Measurements from ENCODE around the gene SSUH2.

The SSUH2 gene

DNA sequence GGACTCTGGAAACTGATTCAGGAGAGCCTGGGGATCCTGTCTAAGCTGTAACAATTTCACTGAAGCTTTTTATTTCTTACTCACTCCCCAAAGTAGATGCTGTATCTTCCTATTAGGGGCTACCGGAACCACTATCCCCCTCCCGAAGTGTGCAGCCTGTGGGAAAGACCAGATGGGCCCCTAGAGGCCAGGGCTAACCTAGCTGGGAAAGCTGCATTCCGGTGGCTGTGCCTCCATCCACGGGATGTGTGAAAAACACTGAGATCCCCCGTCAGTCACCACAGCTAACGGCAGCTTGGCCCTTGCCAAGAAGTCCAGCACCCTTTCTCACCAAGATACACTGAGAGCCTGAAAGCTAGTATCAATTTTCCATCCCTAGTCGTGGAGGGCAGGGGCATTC, 3.1 kb downstream of the SSUH2 start:
- Histone ChIP-seq H3K36me3 (no peaks in the 10 kb centered on the region), H3K27me3 (ENCODE audit: insufficient read depth, low read depth, severe bottlenecking) (no peaks in the 10 kb centered on the region), H3K9me3 (ENCODE audit: severe bottlenecking) (no peaks in the 10 kb centered on the region), H3K4me3 (ENCODE audit: low read depth, low read length) (no peak overlapping the region), H3K27ac (no peak overlapping the region)
- DNase-seq: no peak
- TF ChIP-seq, protein P1, sequence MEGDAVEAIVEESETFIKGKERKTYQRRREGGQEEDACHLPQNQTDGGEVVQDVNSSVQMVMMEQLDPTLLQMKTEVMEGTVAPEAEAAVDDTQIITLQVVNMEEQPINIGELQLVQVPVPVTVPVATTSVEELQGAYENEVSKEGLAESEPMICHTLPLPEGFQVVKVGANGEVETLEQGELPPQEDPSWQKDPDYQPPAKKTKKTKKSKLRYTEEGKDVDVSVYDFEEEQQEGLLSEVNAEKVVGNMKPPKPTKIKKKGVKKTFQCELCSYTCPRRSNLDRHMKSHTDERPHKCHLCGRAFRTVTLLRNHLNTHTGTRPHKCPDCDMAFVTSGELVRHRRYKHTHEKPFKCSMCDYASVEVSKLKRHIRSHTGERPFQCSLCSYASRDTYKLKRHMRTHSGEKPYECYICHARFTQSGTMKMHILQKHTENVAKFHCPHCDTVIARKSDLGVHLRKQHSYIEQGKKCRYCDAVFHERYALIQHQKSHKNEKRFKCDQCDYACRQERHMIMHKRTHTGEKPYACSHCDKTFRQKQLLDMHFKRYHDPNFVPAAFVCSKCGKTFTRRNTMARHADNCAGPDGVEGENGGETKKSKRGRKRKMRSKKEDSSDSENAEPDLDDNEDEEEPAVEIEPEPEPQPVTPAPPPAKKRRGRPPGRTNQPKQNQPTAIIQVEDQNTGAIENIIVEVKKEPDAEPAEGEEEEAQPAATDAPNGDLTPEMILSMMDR (IDR thresholded peaks at IDR 0.05; ENCODE audit: low read depth, low read length): no peak

DNA sequence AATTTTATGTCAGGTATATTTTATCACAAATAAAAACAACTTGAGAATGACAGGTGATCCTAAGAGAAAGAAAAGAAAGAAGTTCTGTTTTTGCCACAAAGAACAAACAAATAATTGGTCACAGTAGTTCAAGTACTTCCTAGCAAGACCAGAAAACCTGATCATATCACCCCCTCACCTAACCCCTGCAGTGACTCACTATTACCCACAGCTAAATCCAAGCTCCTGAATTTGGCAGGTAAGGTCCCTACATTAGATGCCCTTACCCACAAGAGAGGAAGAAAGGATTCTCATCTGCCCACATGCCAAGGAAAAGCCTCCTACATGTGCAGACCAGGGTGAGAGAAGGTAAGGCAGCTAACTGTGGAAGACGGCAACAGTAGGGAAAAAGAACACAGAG, 4.4 kb downstream of the SSUH2 start:
- TF ChIP-seq, protein P1 (IDR thresholded peaks at IDR 0.05; ENCODE audit: low read depth, low read length): no peak
- Histone ChIP-seq H3K4me3 (ENCODE audit: low read depth, low read length) (no peak overlapping the region), H3K9me3 (ENCODE audit: severe bottlenecking) (no peaks in the 10 kb centered on the region), H3K36me3 (no peaks in the 10 kb centered on the region), H3K27ac (no peak overlapping the region), H3K27me3 (ENCODE audit: insufficient read depth, low read depth, severe bottlenecking) (no peaks in the 10 kb centered on the region)
- no peak for DNase-seq

- H3K36me3 ChIP-seq: no peaks in the 10 kb centered on the region
- H3K27ac ChIP-seq: no peak overlapping the region
- H3K4me3 ChIP-seq (ENCODE audit: low read depth, low read length): no peak overlapping the region
- TF ChIP-seq, protein P1 (IDR thresholded peaks at IDR 0.05; ENCODE audit: low read depth, low read length): no peak
- H3K9me3 ChIP-seq (ENCODE audit: severe bottlenecking): no peaks in the 10 kb centered on the region
- no peak for DNase-seq
- no peaks in the 10 kb centered on the region for H3K27me3 ChIP-seq (ENCODE audit: insufficient read depth, low read depth, severe bottlenecking)
Observed at GRCh38 chr3:8639659-8640000, 5.0 kb downstream of the SSUH2 start.

GRCh38 chr3:8638994-8639658, 5.5 kb downstream of the SSUH2 start:
- DNase-seq: no peak
- no peak overlapping the region for H3K27ac ChIP-seq
- no peaks in the 10 kb centered on the region for H3K36me3 ChIP-seq
- no peaks in the 10 kb centered on the region for H3K27me3 ChIP-seq (ENCODE audit: insufficient read depth, low read depth, severe bottlenecking)
- H3K4me3 ChIP-seq (ENCODE audit: low read depth, low read length): no peak overlapping the region
- H3K9me3 ChIP-seq (ENCODE audit: severe bottlenecking): no peaks in the 10 kb centered on the region
- TF ChIP-seq, protein P1 (IDR thresholded peaks at IDR 0.05; ENCODE audit: low read depth, low read length): no peak

- no peaks in the 10 kb centered on the region for H3K27me3 ChIP-seq (ENCODE audit: insufficient read depth, low read depth, severe bottlenecking)
- H3K27ac ChIP-seq: no peak overlapping the region
- H3K4me3 ChIP-seq (ENCODE audit: low read depth, low read length): no peak overlapping the region
- DNase-seq: peak; percentile 31
- no peaks in the 10 kb centered on the region for H3K9me3 ChIP-seq (ENCODE audit: severe bottlenecking)
- no peaks in the 10 kb centered on the region for H3K36me3 ChIP-seq
- TF ChIP-seq, protein P1 (IDR thresholded peaks at IDR 0.05; ENCODE audit: low read depth, low read length): no peak
Observed at GRCh38 chr3:8637348-8637747, 7.2 kb downstream of the SSUH2 start.

DNA sequence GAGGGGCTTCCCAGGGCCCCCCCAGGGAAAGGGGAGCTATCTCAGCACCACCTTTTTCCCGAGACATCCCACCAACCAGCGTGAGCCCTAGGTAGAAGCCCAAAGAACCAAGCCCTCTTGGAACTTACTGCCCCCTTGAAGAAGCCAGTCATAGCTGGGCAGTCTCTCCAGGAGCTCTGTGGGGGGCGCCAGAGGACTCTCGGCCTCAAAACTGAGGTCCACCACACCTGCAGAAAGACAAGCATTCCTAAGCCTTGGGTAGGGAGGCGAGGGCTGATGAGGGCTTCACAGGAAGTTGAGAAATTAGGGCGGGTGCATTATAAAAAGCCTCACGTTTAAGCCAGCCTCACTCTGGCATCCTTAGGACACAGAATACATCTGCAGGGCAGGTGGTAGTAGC, 9.0 kb downstream of the SSUH2 start:
- Histone ChIP-seq H3K36me3 (no peaks in the 10 kb centered on the region), H3K9me3 (ENCODE audit: severe bottlenecking) (no peaks in the 10 kb centered on the region), H3K4me3 (ENCODE audit: low read depth, low read length) (no peak overlapping the region), H3K27me3 (ENCODE audit: insufficient read depth, low read depth, severe bottlenecking) (no peaks in the 10 kb centered on the region), H3K27ac (no peak overlapping the region)
- DNase-seq: no peak
- TF ChIP-seq, protein P1 (IDR thresholded peaks at IDR 0.05; ENCODE audit: low read depth, low read length): peak; percentile 50

Data from WERI-Rb-1 (cell line).